IMR-90 (cell line): Measurements from ENCODE around the gene OTC.

Experiments used
- BHLHE40 ChIP-seq: fragments of 150-350 bp; IDR thresholded peaks from 2 replicates; pipeline ENCODE4 v1.6.1; 2016; ENCODE audit warnings: mild to moderate bottlenecking, low read depth, low read length
- CEBPB ChIP-seq: IDR thresholded peaks from 2 replicates; pipeline ENCODE4 v1.6.1; 2012; ENCODE audit warnings: low read depth, low read length, improper control_type of control experiment
- CTCF ChIP-seq: conservative IDR thresholded peaks from 2 replicates; pipeline ENCODE4 v1.5.1; 2012; ENCODE audit warnings: mild to moderate bottlenecking, low read depth, low read length, improper control_type of control experiment
- MAFK ChIP-seq: IDR thresholded peaks from 2 replicates; pipeline ENCODE4 v1.6.1; 2012; ENCODE audit warnings: low read depth, low read length, improper control_type of control experiment
- MAZ ChIP-seq: IDR thresholded peaks from 2 replicates; pipeline ENCODE4 v1.6.1; 2012; ENCODE audit warnings: low read depth, mild to moderate bottlenecking, low read length, improper control_type of control experiment, moderate library complexity, borderline replicate concordance
- POLR2A ChIP-seq: IDR thresholded peaks from 2 replicates; pipeline ENCODE4 v1.6.1; 2012; ENCODE audit warnings: mild to moderate bottlenecking, low read depth, low read length
- SMC3 ChIP-seq: fragments of 150-350 bp; IDR thresholded peaks from 2 replicates; pipeline ENCODE4 v1.6.1; 2016; ENCODE audit warnings: low read depth, mild to moderate bottlenecking, antibody characterized with exemption, low read length, moderate library complexity
- USF2 ChIP-seq: fragments of 150-350 bp; IDR thresholded peaks from 2 replicates; pipeline ENCODE4 v1.6.1; 2017; ENCODE audit warnings: mild to moderate bottlenecking, antibody characterized with exemption, low read length, low read depth

- no peak for TF ChIP-seq SMC3
- TF ChIP-seq POLR2A: no peak
- no peak for TF ChIP-seq BHLHE40
- no peak for TF ChIP-seq CTCF
- TF ChIP-seq CEBPB: no peak
- no peak for TF ChIP-seq MAFK
- TF ChIP-seq USF2: no peak
- no peak for TF ChIP-seq MAZ
These were observed 5.6 kb downstream of the OTC start for GRCh38 chrX:38357747-38358673.
